ENCODE results near the gene PNMA8B. TPM values are rescaled to one million over a fixed set of nuclear protein-coding genes. Genes with fewer than 3 reads are reported as not detected.

PNMA8B gene
- total RNA-seq, 2 donors from 2014 or later, result 0.17 to 0.18 TPM

GRCh38 chr19:46450737-46451136 is 44.9 kb downstream of the PNMA8B start:
- Mint-ChIP-seq H3K27ac (no peak overlapping the region), H3K4me3 (no peak overlapping the region), H3K36me3 (ENCODE audit: low read depth) (no peaks in the 10 kb centered on the region), H3K4me1 (no peaks in the 10 kb centered on the region), H3K27me3 (peaks cover 29% of the 10 kb centered on the region)
- DNase-seq (no peak), ATAC-seq (no peak)
- no peaks in the 10 kb centered on the region for H3K9me3 ChIP-seq (ENCODE audit: control insufficient read depth, low read length, poor library complexity, severe bottlenecking)

- peaks cover 25% of the 10 kb centered on the region for H3K27me3 Mint-ChIP-seq
- H3K27ac Mint-ChIP-seq, result no peak overlapping the region
- H3K4me1 Mint-ChIP-seq, result no peaks in the 10 kb centered on the region
- no peak for DNase-seq
- no peaks in the 10 kb centered on the region for H3K36me3 Mint-ChIP-seq (ENCODE audit: low read depth)
- ATAC-seq, result no peak
- H3K4me3 Mint-ChIP-seq, result no peak overlapping the region
- H3K9me3 ChIP-seq (ENCODE audit: control insufficient read depth, low read length, poor library complexity, severe bottlenecking), result no peaks in the 10 kb centered on the region
Observed at GRCh38 chr19:46449228-46449627, 46.4 kb downstream of the PNMA8B start.

DNA sequence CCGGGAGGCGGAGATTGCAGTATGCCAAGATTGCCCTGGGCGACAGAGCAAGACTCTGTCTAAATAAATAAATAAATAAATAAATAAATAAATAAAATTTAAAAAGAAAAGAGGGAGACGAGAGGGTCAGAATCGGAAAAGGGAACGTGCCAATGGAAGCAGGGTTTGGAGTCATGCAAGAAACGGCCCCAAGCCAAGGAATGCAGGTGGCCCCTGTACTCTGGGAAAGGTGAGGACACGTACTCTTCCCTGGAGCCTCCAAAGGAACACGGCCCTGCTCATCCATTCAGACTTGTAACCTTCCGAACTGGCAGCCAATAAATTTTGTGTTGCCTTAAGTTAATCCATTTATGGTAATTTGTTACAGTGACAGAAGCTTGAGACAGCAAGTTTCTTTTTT is 47.1 kb downstream of the PNMA8B start:
- no peaks in the 10 kb centered on the region for H3K9me3 ChIP-seq (ENCODE audit: control insufficient read depth, low read length, poor library complexity, severe bottlenecking)
- DNase-seq (no peak), ATAC-seq (no peak)
- H3K27me3 Mint-ChIP-seq, result peaks cover 25% of the 10 kb centered on the region
- H3K4me1 Mint-ChIP-seq, result no peaks in the 10 kb centered on the region
- no peaks in the 10 kb centered on the region for H3K36me3 Mint-ChIP-seq (ENCODE audit: low read depth)
- no peak overlapping the region for H3K4me3 Mint-ChIP-seq
- H3K27ac Mint-ChIP-seq, result no peak overlapping the region

DNA sequence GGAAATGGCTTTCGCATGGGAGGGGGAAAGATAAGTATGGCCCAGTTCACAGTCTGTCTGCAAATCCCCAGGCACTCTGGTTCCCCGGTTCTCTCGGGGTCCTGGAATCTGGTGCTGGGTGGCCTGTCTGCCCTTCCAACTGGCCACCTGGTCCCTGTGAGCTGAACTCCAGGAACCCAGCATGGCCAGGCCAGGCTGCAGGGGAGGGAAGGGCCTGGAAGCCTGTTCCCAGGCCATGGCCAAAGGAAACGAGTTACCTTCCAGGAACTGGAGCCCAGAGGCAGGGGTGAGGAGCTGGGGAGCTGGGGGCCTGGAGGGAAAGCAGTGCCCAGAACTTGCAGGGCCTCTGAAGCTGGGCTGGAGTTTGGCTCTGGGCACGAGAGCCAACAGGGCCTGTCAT is 47.8 kb downstream of the PNMA8B start:
- DNase-seq, result no peak
- Mint-ChIP-seq H3K4me3 (no peak overlapping the region), H3K36me3 (ENCODE audit: low read depth) (no peaks in the 10 kb centered on the region), H3K27ac (no peak overlapping the region), H3K4me1 (peaks cover 4% of the 10 kb centered on the region), H3K27me3 (peaks cover 25% of the 10 kb centered on the region)
- no peak for ATAC-seq
- no peaks in the 10 kb centered on the region for H3K9me3 ChIP-seq (ENCODE audit: control insufficient read depth, low read length, poor library complexity, severe bottlenecking)

- no peak for ATAC-seq
- Mint-ChIP-seq H3K4me1 (peaks cover 5% of the 10 kb centered on the region), H3K4me3 (no peak overlapping the region)
Observed at GRCh38 chr19:46447006-46447405, 48.7 kb downstream of the PNMA8B start.

GRCh38 chr19:46446021-46446420 is 49.6 kb downstream of the PNMA8B start:
- Mint-ChIP-seq H3K4me3 (no peak overlapping the region), H3K36me3 (ENCODE audit: low read depth) (no peaks in the 10 kb centered on the region), H3K27me3 (peaks cover 17% of the 10 kb centered on the region), H3K27ac (no peak overlapping the region), H3K4me1 (peaks cover 6% of the 10 kb centered on the region)
- no peaks in the 10 kb centered on the region for H3K9me3 ChIP-seq (ENCODE audit: control insufficient read depth, low read length, poor library complexity, severe bottlenecking)
- DNase-seq (no peak), ATAC-seq (no peak)

More at GRCh38 chr19:46447006-46447405, 48.7 kb downstream of the PNMA8B start:
- Mint-ChIP-seq H3K27me3 (peaks cover 25% of the 10 kb centered on the region), H3K27ac (no peak overlapping the region), H3K36me3 (ENCODE audit: low read depth) (no peaks in the 10 kb centered on the region)
- DNase-seq, result no peak
- no peaks in the 10 kb centered on the region for H3K9me3 ChIP-seq (ENCODE audit: control insufficient read depth, low read length, poor library complexity, severe bottlenecking)

DNA sequence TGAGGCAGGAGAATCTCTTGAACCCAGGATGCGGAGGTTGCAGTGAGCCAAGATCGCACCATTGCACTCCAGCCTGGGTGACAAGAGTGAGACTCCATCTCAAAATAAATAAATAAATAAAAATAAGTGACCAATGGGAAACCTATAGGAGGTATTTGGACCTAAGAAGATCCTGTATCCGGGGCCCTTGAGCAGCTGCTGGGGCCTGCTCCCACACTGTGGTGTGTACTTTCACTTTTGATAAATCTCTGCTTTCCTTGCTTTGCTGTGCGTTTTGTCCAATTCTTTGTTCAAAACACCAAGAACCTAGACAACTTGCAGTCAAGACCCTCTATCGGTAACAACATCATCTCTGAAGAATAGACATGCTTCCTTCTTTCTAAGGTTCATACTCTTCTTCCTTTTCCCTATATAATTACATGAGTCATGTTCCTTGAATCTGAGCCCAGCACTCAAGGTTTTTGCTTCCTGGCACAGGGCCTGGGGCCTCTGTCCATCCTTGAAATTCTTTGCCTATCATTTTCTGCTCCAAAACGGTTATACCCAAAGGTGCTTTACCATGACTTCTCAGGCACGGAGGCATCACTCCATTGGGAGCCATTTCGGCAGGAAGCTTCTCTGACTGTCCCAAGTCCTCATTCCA is 52.7 kb downstream of the PNMA8B start:
- H3K4me1 Mint-ChIP-seq, result peaks cover 6% of the 10 kb centered on the region
- peak overlapping the region; percentile 5 for H3K4me3 Mint-ChIP-seq
- H3K27me3 Mint-ChIP-seq, result peaks cover 15% of the 10 kb centered on the region
- H3K27ac Mint-ChIP-seq, result no peak overlapping the region
- H3K36me3 Mint-ChIP-seq (ENCODE audit: low read depth), result no peaks in the 10 kb centered on the region
- no peaks in the 10 kb centered on the region for H3K9me3 ChIP-seq (ENCODE audit: control insufficient read depth, low read length, poor library complexity, severe bottlenecking)
- ATAC-seq (no peak), DNase-seq (no peak)

- no peak for ATAC-seq
- Mint-ChIP-seq H3K27me3 (peaks cover 13% of the 10 kb centered on the region), H3K36me3 (ENCODE audit: low read depth) (no peaks in the 10 kb centered on the region), H3K4me1 (peaks cover 6% of the 10 kb centered on the region), H3K27ac (no peak overlapping the region), H3K4me3 (no peak overlapping the region)
- no peaks in the 10 kb centered on the region for H3K9me3 ChIP-seq (ENCODE audit: control insufficient read depth, low read length, poor library complexity, severe bottlenecking)
- no peak for DNase-seq
Observed at GRCh38 chr19:46441866-46442265, 53.8 kb downstream of the PNMA8B start.

Other genes with a start within 250 kb of the PNMA8B start
- not detected for gene HIF3A, start 198.8 kb downstream of the PNMA8B start, total RNA-seq
- 10 to 100 TPM; 34.8 to 42.8 TPM for gene PPP5C, start 148.8 kb downstream of the PNMA8B start, total RNA-seq
- gene CCDC8, start 82.3 kb downstream of the PNMA8B start, total RNA-seq, result not detected
- under 1 TPM; 0.10 to 0.12 TPM for gene PNMA8C, start 66.9 kb downstream of the PNMA8B start, total RNA-seq
- gene PNMA8A, start 24.3 kb downstream of the PNMA8B start, total RNA-seq, result not detected
- gene CALM3, start 105.5 kb upstream of the PNMA8B start, total RNA-seq, result 100 to 1,000 TPM; 160 to 236 TPM
- 10 to 100 TPM in 1 of 2 donors, under 1 TPM in 1; 0.70 to 12.5 TPM for gene PTGIR, start 129.2 kb upstream of the PNMA8B start, total RNA-seq
- gene GNG8, start 140.3 kb upstream of the PNMA8B start, total RNA-seq, result not detected
- gene DACT3, start 165.3 kb upstream of the PNMA8B start, total RNA-seq, result not detected
- gene PRKD2, start 221.2 kb upstream of the PNMA8B start, total RNA-seq, result 100 to 1,000 TPM; 112 to 122 TPM